Measurements from ENCODE around the gene USF2.

DNA sequence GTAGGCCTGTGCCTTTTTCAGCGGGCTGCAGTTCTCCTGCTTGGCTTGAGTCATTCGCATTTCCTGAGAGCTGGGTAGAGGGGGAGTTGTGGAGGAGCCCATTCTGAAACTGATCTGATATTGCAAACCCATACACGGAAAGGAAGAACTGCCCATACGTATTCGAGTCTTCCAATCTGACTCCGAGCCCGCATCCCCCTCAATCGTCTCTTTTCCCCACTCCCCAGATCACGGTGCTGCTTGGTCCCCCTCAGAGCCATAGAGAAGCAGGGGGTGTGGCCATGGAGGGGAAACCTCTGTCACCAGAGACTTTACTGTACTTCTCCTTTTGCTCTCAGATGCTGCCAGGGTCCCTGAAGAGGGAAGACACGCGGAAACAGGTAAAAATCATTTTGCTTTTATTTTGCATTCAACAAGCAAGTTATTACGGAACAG lies 60.1 kb downstream of the USF2 start, which contains the start of gene CD22:
- TF ChIP-seq, protein P1, sequence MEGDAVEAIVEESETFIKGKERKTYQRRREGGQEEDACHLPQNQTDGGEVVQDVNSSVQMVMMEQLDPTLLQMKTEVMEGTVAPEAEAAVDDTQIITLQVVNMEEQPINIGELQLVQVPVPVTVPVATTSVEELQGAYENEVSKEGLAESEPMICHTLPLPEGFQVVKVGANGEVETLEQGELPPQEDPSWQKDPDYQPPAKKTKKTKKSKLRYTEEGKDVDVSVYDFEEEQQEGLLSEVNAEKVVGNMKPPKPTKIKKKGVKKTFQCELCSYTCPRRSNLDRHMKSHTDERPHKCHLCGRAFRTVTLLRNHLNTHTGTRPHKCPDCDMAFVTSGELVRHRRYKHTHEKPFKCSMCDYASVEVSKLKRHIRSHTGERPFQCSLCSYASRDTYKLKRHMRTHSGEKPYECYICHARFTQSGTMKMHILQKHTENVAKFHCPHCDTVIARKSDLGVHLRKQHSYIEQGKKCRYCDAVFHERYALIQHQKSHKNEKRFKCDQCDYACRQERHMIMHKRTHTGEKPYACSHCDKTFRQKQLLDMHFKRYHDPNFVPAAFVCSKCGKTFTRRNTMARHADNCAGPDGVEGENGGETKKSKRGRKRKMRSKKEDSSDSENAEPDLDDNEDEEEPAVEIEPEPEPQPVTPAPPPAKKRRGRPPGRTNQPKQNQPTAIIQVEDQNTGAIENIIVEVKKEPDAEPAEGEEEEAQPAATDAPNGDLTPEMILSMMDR (IDR thresholded peaks at IDR 0.05 in 4 of 5, conservative IDR thresholded peaks at IDR 0.05 in 1 of 5) = no peak
- no peak for TF ChIP-seq POLR2A (IDR thresholded peaks at IDR 0.05)

All from gastrocnemius medialis (tissue), 4 donors.